Right atrium auricular region (tissue), 2 donors: Measurements from ENCODE around the gene XRCC6. TPM values are rescaled to one million over a fixed set of nuclear protein-coding genes. Genes with fewer than 3 reads are reported as not detected.
"Not testable (repeated sequence)": the region's sequence is repeated elsewhere in the genome, so short reads cannot be mapped to it uniquely, and the experiment has no call there.

ENCODE experiments used
- DNase-seq: peaks from one replicate; pipeline ENCODE4 v3.0.0-alpha.2; 2019; ENCODE audit warnings: low spot score
- H3K27ac ChIP-seq, 2 donors: fragments of 200-600 bp; sonication (generic); 1 replicate in 1 of 2; 2 replicates in 1 of 2; pipeline ENCODE4 v1.5.1; 2016 to 2019
- H3K27me3 ChIP-seq, 2 donors: fragments of 200-600 bp; sonication (generic); one replicate each; pipeline versions ENCODE4 v1.5.1 to v1.6.0; 2017 to 2019
- H3K36me3 ChIP-seq: fragments of 200-600 bp; sonication (generic); one replicate; pipeline ENCODE4 v1.5.1; 2016
- H3K4me1 ChIP-seq, 2 donors: fragments of 200-600 bp; sonication (generic); one replicate each; pipeline versions ENCODE4 v1.5.1 to v1.6.0; 2017 to 2019
- H3K4me3 ChIP-seq, 2 donors: fragments of 200-600 bp; sonication (generic); 1 replicate in 1 of 2; 2 replicates in 1 of 2; pipeline ENCODE4 v1.5.1; 2017 to 2019; ENCODE audit warnings: mild to moderate bottlenecking in 1 of 2, moderate library complexity in 1 of 2
- H3K9me3 ChIP-seq, 2 donors: fragments of 200-600 bp; sonication (generic); one replicate each; pipeline ENCODE4 v1.5.1; 2019
- total RNA-seq, 2 donors: library from RNA; depleted of rRNA; stranded (reverse); fragments of >200 nt; gene quantifications; one replicate each; pipeline ENCODE4 v1.1.0, GENCODE V29; 2016
- TF ChIP-seq, protein P1 (sequence below), 2 donors: fragments of 200-600 bp; sonication (generic); IDR thresholded peaks; one replicate each; pipeline ENCODE4 v1.5.1; 2019; ENCODE audit warnings: antibody characterized with exemption in 2 of 2

Gene XRCC6
- total RNA-seq, 2 donors from 2014 or later, result 161 to 174 TPM

DNA sequence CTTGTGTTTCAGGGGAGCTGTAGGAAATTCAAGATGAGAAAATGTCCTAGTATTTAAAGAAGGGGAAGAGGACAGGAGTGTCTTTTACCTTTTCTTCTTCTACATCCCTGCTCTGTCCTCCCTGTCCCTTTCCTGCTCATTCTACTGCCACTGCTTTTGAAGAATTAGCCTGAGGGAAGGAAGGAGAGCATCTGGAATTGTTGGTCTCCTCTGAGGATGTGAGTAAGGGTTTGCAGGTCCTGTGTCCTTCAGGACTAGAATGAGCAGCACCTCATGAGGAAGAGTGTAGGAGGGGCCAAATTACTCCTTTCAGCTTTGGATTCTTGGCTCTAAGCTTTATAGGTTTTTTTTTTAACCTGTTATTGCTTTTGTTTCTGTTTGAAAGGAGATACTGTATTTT is 43.4 kb downstream of the XRCC6 start:
- no peak for DNase-seq
- peaks cover 0 to 30% of the 10 kb centered on the region in 2 donors for H3K4me1 ChIP-seq
- no peaks in the 10 kb centered on the region for H3K27me3 ChIP-seq
- H3K36me3 ChIP-seq, result peaks cover 58% of the 10 kb centered on the region
- H3K9me3 ChIP-seq, result no peaks in the 10 kb centered on the region
- H3K4me3 ChIP-seq, result no peak overlapping the region
- no peak overlapping the region for H3K27ac ChIP-seq
- TF ChIP-seq, protein P1, sequence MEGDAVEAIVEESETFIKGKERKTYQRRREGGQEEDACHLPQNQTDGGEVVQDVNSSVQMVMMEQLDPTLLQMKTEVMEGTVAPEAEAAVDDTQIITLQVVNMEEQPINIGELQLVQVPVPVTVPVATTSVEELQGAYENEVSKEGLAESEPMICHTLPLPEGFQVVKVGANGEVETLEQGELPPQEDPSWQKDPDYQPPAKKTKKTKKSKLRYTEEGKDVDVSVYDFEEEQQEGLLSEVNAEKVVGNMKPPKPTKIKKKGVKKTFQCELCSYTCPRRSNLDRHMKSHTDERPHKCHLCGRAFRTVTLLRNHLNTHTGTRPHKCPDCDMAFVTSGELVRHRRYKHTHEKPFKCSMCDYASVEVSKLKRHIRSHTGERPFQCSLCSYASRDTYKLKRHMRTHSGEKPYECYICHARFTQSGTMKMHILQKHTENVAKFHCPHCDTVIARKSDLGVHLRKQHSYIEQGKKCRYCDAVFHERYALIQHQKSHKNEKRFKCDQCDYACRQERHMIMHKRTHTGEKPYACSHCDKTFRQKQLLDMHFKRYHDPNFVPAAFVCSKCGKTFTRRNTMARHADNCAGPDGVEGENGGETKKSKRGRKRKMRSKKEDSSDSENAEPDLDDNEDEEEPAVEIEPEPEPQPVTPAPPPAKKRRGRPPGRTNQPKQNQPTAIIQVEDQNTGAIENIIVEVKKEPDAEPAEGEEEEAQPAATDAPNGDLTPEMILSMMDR (IDR thresholded peaks at IDR 0.05), result no peak

DNA sequence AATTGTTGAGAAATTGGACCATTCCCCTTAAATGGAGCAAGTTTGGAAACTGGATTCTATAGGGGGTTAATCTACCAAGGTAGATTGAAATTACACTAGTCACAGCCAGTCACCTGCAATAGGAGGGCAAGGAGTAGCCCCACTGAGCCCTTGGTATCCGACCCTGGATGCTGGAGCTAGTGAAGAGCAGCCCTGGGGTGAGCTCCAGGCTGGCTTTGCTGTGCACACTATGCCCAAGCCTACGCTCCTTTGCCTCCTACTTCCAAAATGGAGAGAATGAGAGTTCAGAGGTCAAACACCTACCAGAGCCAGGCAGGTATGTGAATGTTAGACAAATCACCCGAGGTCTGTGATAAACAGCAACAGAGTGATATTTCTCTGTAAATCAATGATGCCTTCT is 43.9 kb downstream of the XRCC6 start:
- TF ChIP-seq, protein P1 (IDR thresholded peaks at IDR 0.05), result no peak
- Histone ChIP-seq H3K27ac (no peak overlapping the region), H3K9me3 (no peaks in the 10 kb centered on the region), H3K36me3 (peaks cover 54% of the 10 kb centered on the region), H3K27me3 (no peaks in the 10 kb centered on the region), H3K4me1 (peaks cover 0 to 25% of the 10 kb centered on the region in 2 donors), H3K4me3 (no peak overlapping the region)
- no peak for DNase-seq

DNA sequence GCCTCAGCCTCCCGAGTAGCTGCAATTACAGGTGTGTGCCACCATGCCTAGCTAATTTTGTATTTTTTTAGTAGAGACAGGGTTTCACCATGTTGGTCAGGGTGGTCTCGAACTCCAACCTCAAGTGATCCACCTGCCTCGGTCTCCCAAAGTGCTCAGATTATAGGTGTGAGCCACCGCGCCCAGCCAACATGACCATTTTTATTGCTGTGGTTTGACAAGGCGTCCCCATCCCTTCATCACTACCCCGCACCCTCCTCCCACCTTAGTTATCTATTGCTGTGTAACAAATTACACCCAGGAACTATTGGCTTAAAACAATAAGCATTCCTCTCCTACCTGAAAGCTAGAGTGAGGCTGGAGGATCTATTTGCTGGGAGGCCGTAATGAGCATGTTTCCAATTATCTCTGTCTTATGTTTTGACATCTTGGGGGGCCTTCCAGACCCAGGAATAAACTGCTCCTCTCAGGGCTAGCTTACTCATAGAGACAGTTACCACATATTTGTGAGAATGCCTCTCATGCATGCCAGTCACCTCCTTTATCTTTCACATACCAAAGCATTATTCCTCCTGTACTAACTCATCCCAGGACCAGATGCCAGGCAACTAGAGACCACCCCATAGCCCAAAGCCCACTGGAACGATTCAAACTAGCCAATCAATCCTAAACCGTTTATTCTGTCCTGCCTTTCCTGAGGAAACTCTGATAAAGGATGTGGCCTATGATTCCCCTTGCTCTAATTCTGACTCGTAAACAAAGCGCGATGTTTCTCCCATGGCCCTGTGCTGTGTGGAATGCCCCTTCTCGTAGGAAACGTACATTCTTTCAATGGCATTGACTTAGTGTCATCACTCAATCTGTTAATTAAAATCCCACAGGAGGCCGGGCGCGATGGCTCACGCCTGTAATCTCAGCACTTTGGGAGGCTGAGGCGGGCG is 48.1 kb downstream of the XRCC6 start:
- H3K4me3 ChIP-seq, result no peak overlapping the region
- H3K27me3 ChIP-seq, result no peaks in the 10 kb centered on the region
- H3K9me3 ChIP-seq, result no peaks in the 10 kb centered on the region
- H3K36me3 ChIP-seq, result peaks cover 16% of the 10 kb centered on the region
- DNase-seq, result no peak
- H3K4me1 ChIP-seq, result peaks cover 0 to 22% of the 10 kb centered on the region in 2 donors
- TF ChIP-seq, protein P1 (IDR thresholded peaks at IDR 0.05), result no peak
- H3K27ac ChIP-seq, result peak overlapping the region in 1 of 2 donors; percentile 68

DNA sequence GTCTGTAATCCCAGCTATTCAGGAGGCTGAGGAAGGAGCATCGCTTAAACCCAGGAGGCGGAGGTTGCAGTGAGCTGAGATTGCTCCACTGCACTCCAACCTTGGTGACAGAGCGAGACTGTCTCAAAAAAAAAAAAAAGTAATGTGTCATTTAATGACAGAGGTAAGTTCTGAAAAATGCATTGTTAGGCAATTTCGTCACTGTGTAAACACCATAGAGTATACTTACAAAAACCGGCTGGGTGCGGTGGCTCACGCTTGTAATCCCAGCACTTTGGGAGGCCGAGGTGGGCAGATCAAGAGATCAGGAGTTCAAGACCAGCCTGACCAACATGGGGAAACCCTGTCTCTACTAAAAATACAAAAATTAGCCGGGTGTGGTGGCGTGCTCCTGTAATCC is 51.0 kb downstream of the XRCC6 start:
- not testable (repeated sequence) for DNase-seq, H3K27me3 ChIP-seq, H3K9me3 ChIP-seq, H3K4me3 ChIP-seq, H3K27ac ChIP-seq
- Histone ChIP-seq H3K36me3 (peaks cover 11% of the 10 kb centered on the region), H3K4me1 (peaks cover 0 to 22% of the 10 kb centered on the region in 2 donors)

DNA sequence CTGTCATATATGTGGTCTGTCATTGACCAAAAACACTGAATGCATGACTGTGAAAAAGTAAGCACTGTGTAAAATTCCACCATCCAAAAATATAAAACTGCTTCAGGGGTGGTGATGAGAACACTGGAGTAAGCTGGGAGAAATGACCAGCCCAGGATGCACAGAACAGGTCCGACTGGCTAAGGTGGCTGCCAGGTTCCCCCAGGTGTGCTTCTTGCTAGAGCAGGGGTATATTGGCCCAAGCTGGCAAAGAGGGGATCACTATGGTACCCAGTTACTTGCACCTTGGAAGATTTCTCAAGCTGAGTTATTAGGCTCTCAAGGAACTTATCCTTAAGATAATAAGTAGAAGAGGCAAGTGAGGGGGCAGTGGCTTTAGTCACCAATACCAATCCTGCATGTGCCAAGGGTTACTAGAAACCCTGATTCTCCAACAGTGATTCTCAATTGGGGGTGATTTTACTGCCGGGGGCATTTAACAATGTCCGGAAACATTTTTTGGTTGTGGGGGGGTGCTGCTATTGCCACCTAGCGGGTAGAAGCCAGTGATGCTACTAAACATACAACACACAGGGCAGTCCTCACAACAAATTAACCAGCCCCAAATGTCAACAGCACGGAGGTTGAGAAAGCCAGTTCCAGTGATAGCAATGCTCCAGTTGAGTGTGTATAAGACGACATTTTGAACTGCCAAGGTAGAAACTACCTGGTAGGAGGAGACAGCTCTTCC is 51.9 kb downstream of the XRCC6 start:
- Histone ChIP-seq H3K4me3 (no peak overlapping the region), H3K9me3 (no peaks in the 10 kb centered on the region), H3K36me3 (peaks cover 17% of the 10 kb centered on the region), H3K27me3 (no peaks in the 10 kb centered on the region), H3K4me1 (peaks cover 0 to 17% of the 10 kb centered on the region in 2 donors), H3K27ac (peak overlapping the region in 1 of 2 donors; percentile 57)
- TF ChIP-seq, protein P1 (IDR thresholded peaks at IDR 0.05), result peak; percentile 14 to 56
- DNase-seq, result no peak

DNA sequence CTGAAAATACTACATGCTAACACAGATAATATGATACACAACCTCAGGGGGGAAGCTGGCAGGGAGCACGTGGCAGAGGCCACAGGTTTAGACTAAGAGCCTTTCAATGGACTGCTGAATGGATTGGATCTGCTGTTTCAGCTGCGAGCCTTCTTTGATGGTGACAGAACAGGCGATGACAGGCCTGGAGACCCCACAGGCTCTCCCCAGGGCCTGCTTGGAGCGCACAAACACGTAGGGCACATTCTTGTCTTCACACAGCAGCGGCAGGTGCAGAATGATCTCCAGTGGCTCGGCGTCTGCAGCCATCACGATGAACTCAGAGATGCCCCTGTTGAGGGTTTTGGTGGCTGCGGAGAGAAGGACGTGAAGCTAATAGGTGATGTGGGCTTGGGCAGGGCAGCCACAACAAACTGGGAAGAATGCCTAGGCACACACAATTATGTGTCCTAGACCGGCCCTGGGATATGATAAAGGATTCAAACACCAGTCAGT is 53.8 kb downstream of the XRCC6 start:
- H3K36me3 ChIP-seq, result peaks cover 36% of the 10 kb centered on the region
- no peak overlapping the region for H3K4me3 ChIP-seq
- H3K27ac ChIP-seq, result peak overlapping the region; percentile 48 to 57
- no peaks in the 10 kb centered on the region for H3K9me3 ChIP-seq
- no peaks in the 10 kb centered on the region for H3K27me3 ChIP-seq
- peaks cover 0 to 17% of the 10 kb centered on the region in 2 donors for H3K4me1 ChIP-seq
- DNase-seq, result no peak
- TF ChIP-seq, protein P1 (IDR thresholded peaks at IDR 0.05), result no peak
